ENCODE results near the gene CHRNB2.

DNA sequence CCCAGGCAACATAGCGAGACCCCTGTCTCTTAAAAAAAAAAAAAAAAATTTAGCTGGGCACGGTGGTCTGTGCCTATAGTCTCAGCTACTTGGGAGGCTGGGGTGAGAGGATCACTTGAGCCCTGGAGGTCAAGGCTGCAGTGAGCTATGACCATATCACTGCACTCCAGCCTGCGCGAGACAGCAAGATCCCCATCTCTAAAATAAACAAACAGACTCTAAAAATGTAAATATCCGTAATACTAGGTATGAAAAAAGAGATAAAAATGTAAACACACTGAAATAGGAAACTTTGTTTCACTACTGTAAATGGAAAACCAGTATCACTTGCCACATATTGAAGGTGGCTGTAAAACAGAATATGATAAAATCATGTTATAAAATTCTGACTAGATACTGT, 23.2 kb downstream of the CHRNB2 start:
- TF ChIP-seq POLR2A (IDR thresholded peaks at IDR 0.05; ENCODE audit: low read depth, low read length), result no peak
- TF ChIP-seq POLR2AphosphoS5 (IDR thresholded peaks at IDR 0.05; ENCODE audit: low read depth, low read length), result no peak
